H1 (cell line): Measurements from ENCODE around the gene GPR12. TPM values are rescaled to one million over a fixed set of nuclear protein-coding genes. Genes with fewer than 3 reads are reported as not detected.

Experiments
- ASH2L ChIP-seq: fragments of 200-600, 300-600 bp; sonication (generic); IDR thresholded peaks from one replicate; pipeline ENCODE4 v1.7.1; 2017; ENCODE audit warnings: low read length
- BCL11A ChIP-seq, 2 experiments: IDR thresholded peaks; one replicate each; pipeline ENCODE4 v1.6.1; 2011; ENCODE audit warnings: low read depth in 2 of 2, low read length in 2 of 2, mild to moderate bottlenecking in 2 of 2
- CTBP2 ChIP-seq: IDR thresholded peaks from 2 replicates; pipeline ENCODE4 v1.7.0; 2011; ENCODE audit warnings: borderline replicate concordance, mild to moderate bottlenecking, moderate library complexity, mixed read lengths, low read length; ENCODE audit not compliant: insufficient read depth, insufficient read length
- JUND ChIP-seq: IDR thresholded peaks from 2 replicates; pipeline ENCODE4 v1.6.1; 2011; ENCODE audit warnings: mild to moderate bottlenecking, improper control_type of control experiment, low read length
- PHF8 ChIP-seq: fragments of 200-600 bp; sonication (generic); conservative IDR thresholded peaks from 2 replicates; pipeline ENCODE4 v1.7.1; 2012; ENCODE audit warnings: low read depth, mild to moderate bottlenecking, inconsistent platforms, low read length, moderate library complexity
- SP1 ChIP-seq: IDR thresholded peaks from 2 replicates; pipeline ENCODE4 v1.6.1; 2011; ENCODE audit warnings: low read depth, low read length
- SUZ12 ChIP-seq: fragments of 200-600 bp; sonication (generic); IDR thresholded peaks from 2 replicates; pipeline ENCODE4 v1.6.1; 2012; ENCODE audit warnings: mild to moderate bottlenecking, inconsistent platforms, low read length, moderate library complexity, mixed read lengths
- polyA plus RNA-seq, 7 experiments: library from polyadenylated mRNA; depleted of rRNA in 3 of 7; stranded (reverse) in 5 of 7; unstranded in 2 of 7; fragments of >200 nt in 5 of 7; fragments of 200-250 nt in 2 of 7; gene quantifications; 1 replicate in 5 of 7; 2 replicates in 1 of 7; 4 replicates in 1 of 7; pipeline versions ENCODE4 v1.2.1 to v1.2.3, GENCODE V29; 2011 to 2013; ENCODE audit warnings: missing spikeins in 2 of 7, mixed read lengths in 2 of 7
- total RNA-seq: library from RNA; stranded (reverse); fragmentation: NEBNext Ultra II Directional; extraction: Animal tissue kit (Norgen Biotek cat#: 25700); gene quantifications from 2 replicates; pipeline ENCODE4 v1.2.1, GENCODE V29; 2021
- TF ChIP-seq, protein P1 (sequence below): IDR thresholded peaks from 2 replicates; pipeline ENCODE4 v1.6.1; 2012; ENCODE audit warnings: inconsistent platforms

Gene GPR12
- total and polyA plus RNA-seq, 2 of the 8 experiments (the other 6 are each of a cell fraction or from before 2014, with no cell fraction given) = 0.15 to 0.27 TPM

DNA sequence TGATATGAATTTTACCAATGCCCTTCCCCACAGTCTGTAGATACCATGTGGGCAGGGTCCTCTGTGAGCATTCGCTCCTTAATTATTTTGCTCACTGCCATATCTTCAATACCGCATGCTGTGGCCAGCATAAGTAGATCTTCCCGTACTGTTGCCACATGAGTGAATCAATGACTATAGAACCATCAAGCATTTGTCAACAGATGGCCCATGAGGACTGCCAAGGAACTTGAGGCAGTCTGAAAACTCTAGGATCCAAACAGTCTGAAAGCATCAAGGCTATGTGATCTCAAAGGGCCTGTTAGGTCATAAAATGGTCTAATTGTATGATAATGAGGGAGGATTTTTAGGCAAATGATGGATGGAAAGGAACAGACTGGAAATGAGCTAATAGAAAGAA is 27.4 kb upstream of the GPR12 start (continued):
- TF ChIP-seq PHF8 (no peak), BCL11A (IDR thresholded peaks at IDR 0.05; ENCODE audit: low read depth in 2 of 2, low read length in 2 of 2) (no peak), JUND (no peak), SP1 (no peak), ASH2L (no peak), CTBP2 (no peak), SUZ12 (no peak)
- TF ChIP-seq, protein P1, sequence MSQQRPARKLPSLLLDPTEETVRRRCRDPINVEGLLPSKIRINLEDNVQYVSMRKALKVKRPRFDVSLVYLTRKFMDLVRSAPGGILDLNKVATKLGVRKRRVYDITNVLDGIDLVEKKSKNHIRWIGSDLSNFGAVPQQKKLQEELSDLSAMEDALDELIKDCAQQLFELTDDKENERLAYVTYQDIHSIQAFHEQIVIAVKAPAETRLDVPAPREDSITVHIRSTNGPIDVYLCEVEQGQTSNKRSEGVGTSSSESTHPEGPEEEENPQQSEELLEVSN = no peak
